GM12878 (cell line): ENCODE data around the gene DCN. TPM values are rescaled to one million over a fixed set of nuclear protein-coding genes. Genes with fewer than 3 reads are reported as not detected.

Experiments
- ATAC-seq: fragments of 200-7000 bp; cut with Tn5 transposase; 3 replicates; pipeline ENCODE4 v1.9.1; 2020; ENCODE audit warnings: mild to moderate bottlenecking, moderate library complexity
- BruUV-seq: library from RNA; stranded (reverse); fragments of 400-500 nt; replicated peaks from 2 replicates; lab custom pipeline; 2021; lab: Mats Ljungman, UMichigan
- CTCF ChIA-PET: fragments of 300-600 bp; sonication (Branson Sonifier 250); formaldehyde crosslinking; extraction: SDS; loops from one replicate; lab custom pipeline; 2021; ENCODE audit warnings: inconsistent platforms; lab: Yijun Ruan, JAX
- POLR2A ChIA-PET: fragments of 350-600 bp; formaldehyde crosslinking; extraction: SDS; loops from one replicate; lab custom pipeline; 2021; ENCODE audit warnings: inconsistent platforms; lab: Charles Lee
- RAD21 ChIA-PET: fragments of 300-600 bp; sonication (Branson Sonifier 250); formaldehyde crosslinking; loops from one replicate; lab custom pipeline; 2023; ENCODE audit warnings: antibody characterized with exemption; ENCODE audit not compliant: unreplicated experiment; lab: Charles Lee
- SMC1A ChIA-PET: fragments of 300-600 bp; sonication (Branson Sonifier 250); formaldehyde crosslinking; loops from one replicate; lab custom pipeline; 2023; ENCODE audit not compliant: unreplicated experiment, uncharacterized antibody; lab: Charles Lee
- DNase-seq: peaks from one replicate; pipeline ENCODE4 v3.0.0-alpha.2; 2011; ENCODE audit warnings: low read depth, low spot score
- FAIRE-seq: peaks from 3 replicates; lab custom pipeline; 2011; peaks lifted over from hg19 to GRCh38; lab: Jason Lieb, UNC
- H2AFZ ChIP-seq: 2 replicates; pipeline ENCODE4 v1.6.0; 2011; ENCODE audit warnings: low read depth, low read length, control low read depth; ENCODE audit not compliant: control insufficient read depth
- H3K27ac ChIP-seq: 2 replicates; pipeline ENCODE4 v1.5.1; 2011; ENCODE audit warnings: control low read depth; ENCODE audit not compliant: control insufficient read depth, insufficient read depth
- H3K27me3 ChIP-seq, 2 experiments: replicated peaks in 1 of 2; 2 replicates each; pipeline versions ENCODE4 v1.6.0 to v1.6.1; 2011; ENCODE audit warnings: low read length in 1 of 2; ENCODE audit not compliant: control insufficient read depth in 2 of 2, insufficient read depth in 2 of 2
- H3K36me3 ChIP-seq, 2 experiments: 2 replicates each; pipeline ENCODE4 v1.5.1; 2011; ENCODE audit warnings: low read length in 1 of 2; ENCODE audit not compliant: control insufficient read depth in 2 of 2, insufficient read depth in 2 of 2
- H3K4me1 ChIP-seq: 2 replicates; pipeline ENCODE4 v1.6.1; 2011; ENCODE audit warnings: mild to moderate bottlenecking, low read length, moderate library complexity, mixed read lengths; ENCODE audit not compliant: control insufficient read depth, insufficient read depth
- H3K4me2 ChIP-seq: 2 replicates; pipeline ENCODE4 v1.6.0; 2011; ENCODE audit warnings: control low read depth; ENCODE audit not compliant: control insufficient read depth, insufficient read depth
- H3K4me3 ChIP-seq: fragments of 200-600 bp; sonication (generic); 2 replicates; pipeline ENCODE4 v1.5.1; 2016
- H3K79me2 ChIP-seq: 2 replicates; pipeline ENCODE4 v1.6.0; 2011; ENCODE audit warnings: low read length; ENCODE audit not compliant: control insufficient read depth, insufficient read depth
- H3K9ac ChIP-seq: 2 replicates; pipeline ENCODE4 v1.8.0; 2011; ENCODE audit warnings: low read length, control low read depth, mixed read lengths; ENCODE audit not compliant: control insufficient read depth, insufficient read depth
- H3K9me3 ChIP-seq: replicated peaks from 3 replicates; pipeline ENCODE4 v1.5.1; 2011; ENCODE audit warnings: mild to moderate bottlenecking, low read length; ENCODE audit not compliant: control insufficient read depth, insufficient read depth
- H4K20me1 ChIP-seq: 2 replicates; pipeline ENCODE4 v1.6.0; 2011; ENCODE audit not compliant: control insufficient read depth, insufficient read depth
- SREBF1 ChIP-seq: IDR thresholded peaks from 2 replicates; pipeline ENCODE4 v1.6.1; 2012; ENCODE audit warnings: mild to moderate bottlenecking, low read length
- ZNF207 ChIP-seq: fragments of 450-650 bp; IDR thresholded peaks from 2 replicates; pipeline ENCODE4 v1.6.1; 2014; ENCODE audit warnings: antibody characterized with exemption, mild to moderate bottlenecking, borderline replicate concordance
- WGBS: methylation state at CpG from one replicate; pipeline ENCODE4 v1.1.6; 2016; ENCODE audit warnings: low lambda C conversion rate; ENCODE audit not compliant: insufficient replicate concordance, insufficient coverage; ENCODE audit errors: missing lambda C conversion rate; 5-methylcytosine and 5-hydroxymethylcytosine counted together
- in situ Hi-C: fragments of 300-500 bp; cut with MboI; formaldehyde crosslinking; loops from 9 replicates; pipeline ENCODE4 v1.14.3; 2018; ENCODE audit warnings: mixed read lengths
- intact Hi-C: fragments of 100-400 bp; cut with micrococcal nuclease; formaldehyde crosslinking; loops from one replicate; pipeline ENCODE4 v1.14.2; 2022; ENCODE audit not compliant: unreplicated experiment
- polyA plus RNA-seq, 11 experiments: library from polyadenylated mRNA; depleted of rRNA in 4 of 11; unstranded in 6 of 11; stranded (reverse) in 5 of 11; fragments of >200 nt; fragmentation: Nextera tagmentation in 4 of 11; fragmentation: Illumina TruSeq in 1 of 11; extraction: Ambion mirVana in 4 of 11; extraction: Trizol in 1 of 11; gene quantifications; 1 replicate in 1 of 11; 2 replicates in 10 of 11; pipeline versions ENCODE4 v1.2.1 to v1.2.3, GENCODE V29; 2011 to 2016; ENCODE audit warnings: inconsistent platforms in 2 of 11, missing spikeins in 2 of 11, low read depth in 1 of 11
- total RNA-seq, 4 experiments: library from RNA; depleted of rRNA in 3 of 4; stranded (reverse); fragments of >200 nt in 3 of 4; fragmentation: Illumina TruSeq in 1 of 4; extraction: Trizol in 1 of 4; gene quantifications; 2 replicates each; pipeline versions ENCODE4 v1.2.1 to v1.2.3, GENCODE V29; 2013 to 2021
- TF ChIP-seq, protein P1 (sequence below): fragments of 450-650 bp; formaldehyde crosslinking; IDR thresholded peaks from 2 replicates; pipeline ENCODE4 v1.4.0; 2020; ENCODE audit warnings: mild to moderate bottlenecking, moderate library complexity

Gene DCN
- total and polyA plus RNA-seq, 10 of the 15 experiments (the other 5 are each of a cell fraction or from before 2014, with no cell fraction given): 0.07 to 2.1 (median 0.75) TPM; not detected in 6

GRCh38 chr12:91105807-91106206, 76.8 kb downstream of the DCN start:
- RAD21 ChIA-PET: interaction anchor here (0.6 kb wide), 2 partner anchors 126 to 1835 kb away, joined by 3 read pairs; no protein-coding TSS in a partner anchor
- CTCF ChIA-PET: no interaction called here
- H3K9ac ChIP-seq: no peak overlapping the region
- no TSS peak for BruUV-seq
- intact Hi-C loops: no loop called here
- in situ Hi-C loops: loop anchor here (5.0 kb wide), 1 partner anchor 124 kb away; no protein-coding TSS in a partner anchor
- no peak overlapping the region for H3K4me3 ChIP-seq
- FAIRE-seq (no peak), ATAC-seq (no peak), DNase-seq (no peak)
- no peaks in the 10 kb centered on the region for H3K4me1 ChIP-seq
- WGBS: 52% methylated on average over 5 of the region's 5 CpGs
- no peaks in the 10 kb centered on the region for H4K20me1 ChIP-seq
- H3K36me3 ChIP-seq: no peaks in the 10 kb centered on the region
- POLR2A ChIA-PET: no interaction called here
- SMC1A ChIA-PET: interaction anchor here (0.6 kb wide), 1 partner anchor 39 kb away, joined by 3 read pairs; no protein-coding TSS in a partner anchor
- no peaks in the 10 kb centered on the region for H3K79me2 ChIP-seq
- H2AFZ ChIP-seq: no peak overlapping the region
- H3K27ac ChIP-seq: no peak overlapping the region
- TF ChIP-seq SREBF1: no peak
- TF ChIP-seq, protein P1, sequence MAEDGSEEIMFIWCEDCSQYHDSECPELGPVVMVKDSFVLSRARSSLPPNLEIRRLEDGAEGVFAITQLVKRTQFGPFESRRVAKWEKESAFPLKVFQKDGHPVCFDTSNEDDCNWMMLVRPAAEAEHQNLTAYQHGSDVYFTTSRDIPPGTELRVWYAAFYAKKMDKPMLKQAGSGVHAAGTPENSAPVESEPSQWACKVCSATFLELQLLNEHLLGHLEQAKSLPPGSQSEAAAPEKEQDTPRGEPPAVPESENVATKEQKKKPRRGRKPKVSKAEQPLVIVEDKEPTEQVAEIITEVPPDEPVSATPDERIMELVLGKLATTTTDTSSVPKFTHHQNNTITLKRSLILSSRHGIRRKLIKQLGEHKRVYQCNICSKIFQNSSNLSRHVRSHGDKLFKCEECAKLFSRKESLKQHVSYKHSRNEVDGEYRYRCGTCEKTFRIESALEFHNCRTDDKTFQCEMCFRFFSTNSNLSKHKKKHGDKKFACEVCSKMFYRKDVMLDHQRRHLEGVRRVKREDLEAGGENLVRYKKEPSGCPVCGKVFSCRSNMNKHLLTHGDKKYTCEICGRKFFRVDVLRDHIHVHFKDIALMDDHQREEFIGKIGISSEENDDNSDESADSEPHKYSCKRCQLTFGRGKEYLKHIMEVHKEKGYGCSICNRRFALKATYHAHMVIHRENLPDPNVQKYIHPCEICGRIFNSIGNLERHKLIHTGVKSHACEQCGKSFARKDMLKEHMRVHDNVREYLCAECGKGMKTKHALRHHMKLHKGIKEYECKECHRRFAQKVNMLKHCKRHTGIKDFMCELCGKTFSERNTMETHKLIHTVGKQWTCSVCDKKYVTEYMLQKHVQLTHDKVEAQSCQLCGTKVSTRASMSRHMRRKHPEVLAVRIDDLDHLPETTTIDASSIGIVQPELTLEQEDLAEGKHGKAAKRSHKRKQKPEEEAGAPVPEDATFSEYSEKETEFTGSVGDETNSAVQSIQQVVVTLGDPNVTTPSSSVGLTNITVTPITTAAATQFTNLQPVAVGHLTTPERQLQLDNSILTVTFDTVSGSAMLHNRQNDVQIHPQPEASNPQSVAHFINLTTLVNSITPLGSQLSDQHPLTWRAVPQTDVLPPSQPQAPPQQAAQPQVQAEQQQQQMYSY (CRISPR knock-in tag): no peak
- TF ChIP-seq ZNF207: no peak
- H3K27me3 ChIP-seq: no peaks in the 10 kb centered on the region
- no peaks in the 10 kb centered on the region for H3K9me3 ChIP-seq
- H3K4me2 ChIP-seq: no peak overlapping the region
